8988T (cell line): ENCODE results near the gene LZTFL1.
"Not testable (repeated sequence)": the region's sequence is repeated elsewhere in the genome, so short reads cannot be mapped to it uniquely, and the experiment has no call there.

Experiments used
- DNase-seq: peaks from one replicate; pipeline ENCODE4 v3.0.0; 2011

LZTFL1 gene

DNA sequence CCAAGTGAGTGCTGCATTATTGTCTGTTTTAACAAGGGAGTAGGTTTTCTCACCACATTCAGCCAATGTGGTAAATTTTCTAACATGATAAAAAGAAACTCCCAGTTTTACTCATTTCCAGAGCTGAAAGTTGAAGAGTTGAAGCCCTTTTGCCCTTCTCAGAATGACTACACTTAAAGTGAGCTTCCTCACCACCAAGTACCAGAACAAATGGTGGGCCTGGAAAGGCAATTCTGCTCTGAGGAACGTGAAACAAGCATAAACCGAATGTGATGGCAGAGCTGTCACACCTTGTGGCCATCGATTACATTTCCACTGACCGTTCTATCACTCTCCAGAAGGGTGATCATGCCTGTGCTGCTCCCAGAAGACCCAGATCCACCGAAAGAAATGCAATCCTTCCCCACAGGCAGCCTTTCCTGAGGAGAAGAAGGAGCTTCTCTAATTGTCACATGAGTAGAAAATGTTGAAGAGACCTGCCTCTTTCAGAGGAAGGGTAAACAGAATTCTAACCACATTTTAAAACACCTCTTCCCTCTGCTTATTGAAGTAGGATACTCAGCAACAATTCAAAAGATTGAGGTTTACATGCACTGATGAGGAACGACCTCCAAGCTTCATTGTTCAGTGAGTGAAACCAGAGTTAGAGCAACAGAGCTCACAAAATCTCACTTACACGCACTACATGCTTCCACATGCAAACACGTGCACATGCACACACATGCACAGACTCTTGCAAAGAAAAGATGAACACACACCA, 23.0 kb upstream of the LZTFL1 start:
- DNase-seq, result no peak

- DNase-seq, result no peak
Measured at GRCh38 chr3:45861043-45861719, 19.3 kb upstream of the LZTFL1 start.

DNA sequence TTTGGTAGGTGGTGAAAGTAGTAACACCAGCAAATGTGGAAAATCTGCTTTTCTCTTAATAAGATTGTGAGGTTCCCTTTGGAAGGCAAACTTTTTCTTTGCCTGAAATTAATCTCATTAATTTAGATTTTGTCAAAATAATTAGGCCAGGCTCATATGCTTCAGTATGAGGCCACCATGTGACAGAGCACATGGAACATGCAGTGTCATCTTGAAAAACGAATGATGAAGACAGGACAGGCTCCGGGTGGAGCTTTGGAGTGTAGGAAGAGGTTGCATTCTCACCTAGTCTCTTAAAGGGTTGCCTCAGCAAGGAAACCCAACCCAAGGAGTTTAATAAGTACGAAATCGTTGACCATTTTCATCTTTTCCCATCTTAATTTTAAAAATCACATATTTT, 18.6 kb upstream of the LZTFL1 start:
- DNase-seq, result no peak

DNA sequence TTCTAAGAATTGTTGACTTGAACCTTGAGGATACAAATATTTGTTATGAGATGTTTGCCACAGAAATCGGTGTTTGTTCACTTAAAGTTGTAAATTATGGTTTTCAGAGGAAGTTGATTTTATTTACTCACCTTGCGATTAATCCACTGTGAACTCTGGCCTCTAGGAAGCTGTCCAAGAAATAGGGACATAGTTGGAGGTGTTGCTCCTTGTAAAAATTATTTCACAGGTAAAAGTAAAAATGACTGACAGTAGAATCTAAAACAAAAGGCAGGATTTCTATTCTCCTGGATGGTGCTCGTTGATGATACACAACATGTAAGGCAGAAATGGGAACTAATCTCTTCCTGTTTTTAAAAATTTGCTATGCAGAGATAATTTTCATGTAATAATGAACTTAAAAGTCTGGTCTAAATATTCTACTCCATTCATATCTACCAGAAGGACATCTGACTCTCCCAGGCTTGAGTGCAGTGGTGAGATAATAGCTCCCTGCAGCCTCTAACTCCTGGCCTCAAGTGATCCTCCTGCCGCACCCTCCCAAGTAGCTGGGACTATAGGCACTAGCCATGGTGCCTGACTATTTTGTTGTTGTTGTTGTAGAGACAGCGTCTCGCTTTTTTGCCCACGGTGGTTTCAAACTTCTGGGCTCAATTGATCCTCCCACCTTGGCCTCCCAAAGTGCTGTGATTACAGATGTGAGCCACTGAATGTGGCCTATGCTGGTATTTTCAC, 17.1 kb upstream of the LZTFL1 start:
- no peak for DNase-seq

GRCh38 chr3:45857024-45857423, 15.1 kb upstream of the LZTFL1 start:
- not testable (repeated sequence) for DNase-seq

DNA sequence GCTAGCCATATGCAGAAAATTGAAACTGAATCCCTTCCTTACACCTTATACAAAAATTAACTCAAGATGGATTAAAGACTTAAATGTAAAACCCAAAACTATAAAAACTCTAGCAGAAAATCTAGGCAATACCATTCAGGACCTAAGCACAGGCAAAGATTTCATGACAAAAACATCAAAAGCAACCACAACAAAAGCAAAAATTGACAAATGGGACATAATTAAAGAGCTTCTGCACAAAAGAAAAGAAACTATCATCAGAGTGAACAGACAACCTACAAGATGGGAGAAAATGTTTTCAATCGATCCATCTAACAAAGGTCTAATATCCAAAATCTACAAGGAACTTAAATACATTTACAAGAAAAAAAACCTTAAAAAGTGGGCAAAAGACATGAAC, 14.4 kb upstream of the LZTFL1 start:
- not testable (repeated sequence) for DNase-seq

GRCh38 chr3:45852828-45853227, 10.9 kb upstream of the LZTFL1 start:
- no peak for DNase-seq

GRCh38 chr3:45848392-45848791, 6.5 kb upstream of the LZTFL1 start:
- no peak for DNase-seq

- no peak for DNase-seq
Measured at GRCh38 chr3:45844616-45845015, 2.7 kb upstream of the LZTFL1 start.

- no peak for DNase-seq
Measured at GRCh38 chr3:45842851-45843625, 1.1 kb upstream of the LZTFL1 start.

GRCh38 chr3:45841420-45841756, 531 bp downstream of the LZTFL1 start:
- no peak for DNase-seq

DNA sequence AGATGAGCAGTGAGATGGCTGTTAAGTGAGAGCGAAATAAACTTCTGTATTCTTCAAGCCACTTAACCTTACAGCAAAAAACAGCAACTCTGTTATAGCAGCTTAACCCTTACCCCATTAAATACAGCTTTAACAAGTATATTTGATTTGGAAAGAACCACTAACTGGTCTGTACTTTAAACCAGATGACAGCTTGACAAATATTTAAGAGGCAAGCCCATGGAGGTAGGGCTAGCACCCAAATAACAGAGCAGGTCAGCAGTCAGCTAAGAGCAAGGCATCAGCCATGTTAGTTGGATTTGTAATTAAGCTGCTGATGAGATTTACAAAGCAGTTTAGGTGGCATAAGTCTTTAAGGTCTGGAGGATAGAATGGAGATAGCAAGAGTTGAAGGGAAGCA, 3.5 kb downstream of the LZTFL1 start:
- DNase-seq, result no peak

DNA sequence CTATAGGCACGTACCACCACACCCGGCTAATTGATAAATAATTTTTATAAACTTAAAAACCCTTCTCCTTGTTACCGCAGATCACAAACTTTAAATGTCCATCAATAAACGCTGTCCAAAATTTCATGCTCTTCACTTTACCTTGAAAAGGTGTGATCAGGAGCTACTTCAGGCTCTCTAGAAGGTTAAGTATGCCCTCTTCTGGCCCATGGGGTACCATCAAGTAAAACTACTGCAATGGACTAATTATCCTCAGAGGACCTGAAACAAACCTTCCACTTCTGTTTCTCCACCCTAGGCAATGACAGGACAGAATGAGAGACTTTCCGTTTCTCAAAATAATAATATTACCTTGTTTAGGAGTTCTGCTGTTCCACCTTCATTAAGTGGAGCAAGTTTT, 9.2 kb downstream of the LZTFL1 start:
- DNase-seq, result no peak

DNA sequence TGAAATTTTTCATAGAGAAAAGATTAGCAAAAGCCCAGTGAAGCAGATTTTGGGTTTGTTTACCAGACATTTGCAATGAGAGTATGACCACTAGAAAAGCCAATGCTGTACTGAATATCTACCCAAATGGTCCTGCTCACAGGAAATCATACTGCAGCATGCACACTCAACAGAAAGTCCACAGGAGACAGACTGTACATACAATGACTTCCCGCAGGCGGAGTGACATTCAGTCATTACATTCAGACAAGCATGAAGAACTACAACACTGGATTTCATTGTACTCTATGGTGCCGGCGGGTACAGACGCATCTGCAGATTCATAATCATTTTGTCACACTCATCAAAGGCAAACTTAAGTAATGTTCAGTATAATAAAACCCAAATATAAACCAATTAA, 11.8 kb downstream of the LZTFL1 start:
- no peak for DNase-seq

GRCh38 chr3:45826908-45827307, 15.0 kb downstream of the LZTFL1 start:
- DNase-seq, result no peak

GRCh38 chr3:45826321-45826720, 15.6 kb downstream of the LZTFL1 start:
- no peak for DNase-seq

- DNase-seq, result no peak
Measured at GRCh38 chr3:45821127-45821526, 20.8 kb downstream of the LZTFL1 start.

DNA sequence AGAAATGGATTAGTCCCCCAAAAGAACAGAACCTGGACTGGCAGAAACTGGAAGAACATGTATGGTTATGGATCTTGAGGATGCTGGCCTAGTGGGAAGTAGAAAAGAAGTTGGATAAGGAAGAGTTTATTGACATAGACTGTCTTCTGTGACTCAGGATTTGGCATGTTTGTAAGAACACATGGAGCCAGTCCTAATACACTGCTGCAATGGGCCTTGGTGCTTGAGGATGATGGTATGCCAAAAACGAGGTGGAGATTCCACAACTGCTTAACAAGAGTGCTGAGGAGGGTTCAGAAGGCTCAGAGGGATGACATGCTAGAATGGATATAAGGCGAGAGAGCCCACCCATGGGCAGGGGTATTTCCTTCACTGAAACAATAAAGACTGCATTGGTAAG, 22.4 kb downstream of the LZTFL1 start:
- no peak for DNase-seq

- no peak for DNase-seq
Measured at GRCh38 chr3:45817831-45818522, 23.9 kb downstream of the LZTFL1 start.

DNA sequence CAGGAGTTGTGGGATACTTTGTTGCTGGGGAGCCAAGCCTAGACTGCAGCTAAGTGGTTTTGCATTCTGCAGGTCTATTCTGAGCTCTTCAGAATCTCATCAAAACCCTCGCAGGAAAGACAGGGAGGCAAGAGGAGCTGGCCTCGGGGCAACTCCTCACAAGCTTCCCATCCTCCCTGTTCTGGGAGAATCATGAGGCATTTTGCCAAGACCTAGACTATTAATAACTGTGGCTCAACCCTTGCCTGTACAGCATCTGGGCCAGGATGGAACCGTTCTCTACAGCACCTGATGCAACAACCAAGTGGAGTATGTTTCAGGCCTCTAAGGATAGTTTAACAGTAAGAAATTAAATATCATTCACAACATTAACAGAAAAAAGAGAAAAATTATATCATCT, 25.4 kb downstream of the LZTFL1 start:
- no peak for DNase-seq

GRCh38 chr3:45814322-45814721, 27.6 kb downstream of the LZTFL1 start:
- DNase-seq, result no peak

GRCh38 chr3:45807681-45808540, 34.0 kb downstream of the LZTFL1 start:
- no peak for DNase-seq
